HL-60 (cell line): ENCODE measurements around the gene GSTT2B.

Experiments
- DNase-seq, 2 experiments: peaks; one replicate each; pipeline ENCODE4 v3.0.0-alpha.2; 2010 to 2020; ENCODE audit warnings: low read depth in 1 of 2, low spot score in 1 of 2
- H3K27ac ChIP-seq: fragments of 250-450 bp; sonication (Bioruptor Pico); replicated peaks from 2 replicates; pipeline ENCODE4 v1.5.1; 2020; ENCODE audit warnings: mild to moderate bottlenecking, moderate library complexity
- H3K27me3 ChIP-seq: fragments of 250-450 bp; sonication (Bioruptor Pico); 2 replicates; pipeline ENCODE4 v1.5.1; 2021; ENCODE audit warnings: mild to moderate bottlenecking, moderate library complexity; ENCODE audit not compliant: insufficient read depth, poor library complexity, severe bottlenecking
- H3K4me3 ChIP-seq: replicated peaks from 2 replicates; pipeline ENCODE4 v1.5.1; 2011; ENCODE audit warnings: mild to moderate bottlenecking, control low read depth, low read length; ENCODE audit not compliant: insufficient read depth
- GABPA ChIP-seq: IDR thresholded peaks from 2 replicates; pipeline ENCODE4 v1.6.1; 2012; ENCODE audit warnings: low read depth
- POLR2AphosphoS5 ChIP-seq: IDR thresholded peaks from 2 replicates; pipeline ENCODE4 v1.6.1; 2012; ENCODE audit warnings: low read depth
- SPI1 ChIP-seq: IDR thresholded peaks from 2 replicates; pipeline ENCODE4 v1.6.1; 2012; ENCODE audit warnings: low read depth, mild to moderate bottlenecking, borderline replicate concordance
- TF ChIP-seq, protein P1 (sequence below): IDR thresholded peaks from 2 replicates; pipeline ENCODE4 v1.6.1; 2012; ENCODE audit warnings: low read depth; ENCODE audit not compliant: insufficient replicate concordance
- TF ChIP-seq, protein P2 (sequence below): IDR thresholded peaks from one replicate; pipeline ENCODE4 v1.5.1; 2011; ENCODE audit warnings: low read length, control low read depth, inconsistent platforms; ENCODE audit not compliant: insufficient read depth

The GSTT2B gene

DNA sequence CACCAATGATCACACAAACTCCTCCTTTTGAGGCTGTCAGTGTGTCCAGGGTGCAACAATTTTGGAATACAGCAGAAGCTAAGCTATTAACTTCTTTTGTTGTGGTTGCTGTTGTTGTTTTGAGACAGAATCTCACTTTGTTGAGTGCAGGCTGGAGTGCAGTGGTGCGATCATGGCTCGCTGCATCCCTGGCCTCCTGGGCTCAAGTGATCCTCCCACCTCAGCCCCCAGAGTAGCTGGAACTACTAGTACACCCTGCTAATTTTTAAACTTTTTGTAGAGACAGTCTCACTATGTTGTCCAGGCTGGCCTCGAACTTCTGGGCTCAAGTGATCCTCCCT lies 22.0 kb downstream of the GSTT2B start:
- Histone ChIP-seq H3K4me3 (no peak overlapping the region), H3K27me3 (no peaks in the 10 kb centered on the region), H3K27ac (no peak overlapping the region)
- TF ChIP-seq, protein P1, sequence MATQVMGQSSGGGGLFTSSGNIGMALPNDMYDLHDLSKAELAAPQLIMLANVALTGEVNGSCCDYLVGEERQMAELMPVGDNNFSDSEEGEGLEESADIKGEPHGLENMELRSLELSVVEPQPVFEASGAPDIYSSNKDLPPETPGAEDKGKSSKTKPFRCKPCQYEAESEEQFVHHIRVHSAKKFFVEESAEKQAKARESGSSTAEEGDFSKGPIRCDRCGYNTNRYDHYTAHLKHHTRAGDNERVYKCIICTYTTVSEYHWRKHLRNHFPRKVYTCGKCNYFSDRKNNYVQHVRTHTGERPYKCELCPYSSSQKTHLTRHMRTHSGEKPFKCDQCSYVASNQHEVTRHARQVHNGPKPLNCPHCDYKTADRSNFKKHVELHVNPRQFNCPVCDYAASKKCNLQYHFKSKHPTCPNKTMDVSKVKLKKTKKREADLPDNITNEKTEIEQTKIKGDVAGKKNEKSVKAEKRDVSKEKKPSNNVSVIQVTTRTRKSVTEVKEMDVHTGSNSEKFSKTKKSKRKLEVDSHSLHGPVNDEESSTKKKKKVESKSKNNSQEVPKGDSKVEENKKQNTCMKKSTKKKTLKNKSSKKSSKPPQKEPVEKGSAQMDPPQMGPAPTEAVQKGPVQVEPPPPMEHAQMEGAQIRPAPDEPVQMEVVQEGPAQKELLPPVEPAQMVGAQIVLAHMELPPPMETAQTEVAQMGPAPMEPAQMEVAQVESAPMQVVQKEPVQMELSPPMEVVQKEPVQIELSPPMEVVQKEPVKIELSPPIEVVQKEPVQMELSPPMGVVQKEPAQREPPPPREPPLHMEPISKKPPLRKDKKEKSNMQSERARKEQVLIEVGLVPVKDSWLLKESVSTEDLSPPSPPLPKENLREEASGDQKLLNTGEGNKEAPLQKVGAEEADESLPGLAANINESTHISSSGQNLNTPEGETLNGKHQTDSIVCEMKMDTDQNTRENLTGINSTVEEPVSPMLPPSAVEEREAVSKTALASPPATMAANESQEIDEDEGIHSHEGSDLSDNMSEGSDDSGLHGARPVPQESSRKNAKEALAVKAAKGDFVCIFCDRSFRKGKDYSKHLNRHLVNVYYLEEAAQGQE: no peak
- TF ChIP-seq, protein P2, sequence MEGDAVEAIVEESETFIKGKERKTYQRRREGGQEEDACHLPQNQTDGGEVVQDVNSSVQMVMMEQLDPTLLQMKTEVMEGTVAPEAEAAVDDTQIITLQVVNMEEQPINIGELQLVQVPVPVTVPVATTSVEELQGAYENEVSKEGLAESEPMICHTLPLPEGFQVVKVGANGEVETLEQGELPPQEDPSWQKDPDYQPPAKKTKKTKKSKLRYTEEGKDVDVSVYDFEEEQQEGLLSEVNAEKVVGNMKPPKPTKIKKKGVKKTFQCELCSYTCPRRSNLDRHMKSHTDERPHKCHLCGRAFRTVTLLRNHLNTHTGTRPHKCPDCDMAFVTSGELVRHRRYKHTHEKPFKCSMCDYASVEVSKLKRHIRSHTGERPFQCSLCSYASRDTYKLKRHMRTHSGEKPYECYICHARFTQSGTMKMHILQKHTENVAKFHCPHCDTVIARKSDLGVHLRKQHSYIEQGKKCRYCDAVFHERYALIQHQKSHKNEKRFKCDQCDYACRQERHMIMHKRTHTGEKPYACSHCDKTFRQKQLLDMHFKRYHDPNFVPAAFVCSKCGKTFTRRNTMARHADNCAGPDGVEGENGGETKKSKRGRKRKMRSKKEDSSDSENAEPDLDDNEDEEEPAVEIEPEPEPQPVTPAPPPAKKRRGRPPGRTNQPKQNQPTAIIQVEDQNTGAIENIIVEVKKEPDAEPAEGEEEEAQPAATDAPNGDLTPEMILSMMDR: no peak
- TF ChIP-seq GABPA (no peak), SPI1 (no peak), POLR2AphosphoS5 (no peak)
- DNase-seq: no peak

DNA sequence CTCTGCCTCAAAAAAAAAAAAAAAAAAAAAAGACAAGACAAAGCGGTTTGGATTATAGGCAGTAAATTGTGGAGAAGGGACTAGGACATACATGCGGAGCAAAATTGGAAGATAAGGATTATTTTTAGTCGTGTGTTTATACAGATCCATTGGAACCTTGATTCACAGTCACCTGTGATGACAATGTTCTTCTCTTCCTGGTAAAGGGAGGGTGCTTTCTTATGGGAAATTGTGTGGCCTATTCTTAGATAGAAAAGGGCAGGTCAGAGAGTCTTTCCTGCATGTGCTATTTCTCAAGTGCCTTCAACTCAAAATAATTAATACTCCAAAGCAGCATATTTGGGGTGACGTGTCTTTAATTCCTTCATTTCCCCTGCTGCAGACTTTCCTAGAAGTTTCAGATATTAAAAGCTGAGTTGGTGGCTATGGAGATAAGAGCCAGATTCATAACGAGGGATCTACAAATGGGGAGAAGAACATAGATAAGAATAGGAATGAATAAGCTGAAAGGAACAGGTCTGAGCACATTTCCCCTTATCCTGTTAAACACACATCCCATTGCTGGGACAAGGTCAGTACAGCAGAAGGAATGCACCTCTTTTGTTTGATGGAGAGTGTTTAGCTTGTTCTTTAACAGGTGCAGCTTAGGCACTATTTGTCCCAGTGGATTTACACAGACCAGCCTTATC lies 22.5 kb downstream of the GSTT2B start:
- Histone ChIP-seq H3K27ac (no peak overlapping the region), H3K27me3 (no peaks in the 10 kb centered on the region), H3K4me3 (no peak overlapping the region)
- no peak for TF ChIP-seq POLR2AphosphoS5
- TF ChIP-seq SPI1: no peak
- TF ChIP-seq, protein P2: no peak
- no peak for TF ChIP-seq GABPA
- TF ChIP-seq, protein P1: no peak
- DNase-seq: no peak

DNA sequence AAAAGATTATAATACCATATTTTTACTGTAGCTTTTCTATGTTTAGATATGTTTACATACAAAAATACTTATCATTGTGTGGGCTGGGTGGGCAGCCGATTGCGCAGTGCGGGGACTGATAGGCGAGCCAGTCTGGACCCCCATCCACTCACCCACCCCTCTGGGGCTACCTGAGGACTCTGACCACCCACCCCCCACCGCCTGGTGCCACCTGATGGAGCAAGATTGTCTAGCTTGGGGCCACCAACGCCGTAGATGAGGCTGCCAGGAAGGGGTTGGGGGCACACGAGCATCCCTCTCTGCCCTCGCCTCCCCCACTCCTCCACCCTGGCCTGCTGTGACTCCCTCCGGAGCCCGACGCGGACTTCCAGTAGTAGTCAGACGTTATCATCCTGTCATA lies 34.4 kb downstream of the GSTT2B start:
- no peak for DNase-seq
- H3K27me3 ChIP-seq: no peaks in the 10 kb centered on the region
- TF ChIP-seq SPI1: no peak
- TF ChIP-seq GABPA: no peak
- TF ChIP-seq, protein P2: no peak
- no peak for TF ChIP-seq POLR2AphosphoS5
- TF ChIP-seq, protein P1: no peak
- no peak overlapping the region for H3K4me3 ChIP-seq
- H3K27ac ChIP-seq: no peak overlapping the region
